ENCODE data around the gene TSPAN31.

DNA sequence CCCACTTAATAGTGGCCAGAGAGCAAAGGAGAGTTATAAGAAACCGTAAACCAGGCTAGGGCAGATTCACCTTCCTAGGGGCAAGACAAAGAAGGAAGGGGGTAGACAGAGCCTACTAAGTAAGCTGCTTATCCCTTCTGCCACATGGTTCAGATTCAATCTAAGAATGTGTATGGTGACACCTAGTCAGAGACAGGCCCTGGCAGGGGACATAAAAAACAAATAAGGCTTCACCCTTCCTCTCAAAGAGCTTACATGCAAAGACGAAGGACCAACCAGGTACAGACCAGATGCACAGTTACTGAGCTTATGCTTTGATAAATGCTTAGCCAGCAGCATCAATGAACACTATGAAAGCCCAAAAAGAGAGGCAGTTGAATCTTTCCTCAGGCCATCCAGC, 17.6 kb downstream of the TSPAN31 start:
- TF ChIP-seq POLR2AphosphoS5 (IDR thresholded peaks at IDR 0.05; ENCODE audit: low read depth, low read length) (no peak), EZH2 (IDR thresholded peaks at IDR 0.05; ENCODE audit: low read depth, low read length, severe bottlenecking) (no peak), CTCF (IDR thresholded peaks at IDR 0.05; ENCODE audit: control extremely low read depth in 1 of 3, insufficient read depth in 1 of 3, low read depth in 1 of 3, low read length in 3 of 3) (no peak), RAD21 (IDR thresholded peaks at IDR 0.05 in 1 of 2, conservative IDR thresholded peaks at IDR 0.05 in 1 of 2; ENCODE audit: low read depth in 2 of 2, low read length in 2 of 2) (no peak), YY1 (IDR thresholded peaks at IDR 0.05; ENCODE audit: low read depth, low read length) (no peak), GABPA (IDR thresholded peaks at IDR 0.05; ENCODE audit: borderline replicate concordance, insufficient read depth, low read length) (no peak), POLR2A (IDR thresholded peaks at IDR 0.05; ENCODE audit: control extremely low read depth in 1 of 2, low read depth in 2 of 2, low read length in 2 of 2) (no peak), BRCA1 (IDR thresholded peaks at IDR 0.05; ENCODE audit: low read depth, low read length) (no peak), SP1 (IDR thresholded peaks at IDR 0.05; ENCODE audit: low read depth, low read length) (no peak), KDM5A (IDR thresholded peaks at IDR 0.05; ENCODE audit: low read length) (no peak), EP300 (IDR thresholded peaks at IDR 0.05; ENCODE audit: borderline replicate concordance in 1 of 2, low read depth in 2 of 2, low read length in 2 of 2) (no peak), TEAD4 (IDR thresholded peaks at IDR 0.05; ENCODE audit: low read depth, low read length) (no peak)
- TF ChIP-seq, protein P1, sequence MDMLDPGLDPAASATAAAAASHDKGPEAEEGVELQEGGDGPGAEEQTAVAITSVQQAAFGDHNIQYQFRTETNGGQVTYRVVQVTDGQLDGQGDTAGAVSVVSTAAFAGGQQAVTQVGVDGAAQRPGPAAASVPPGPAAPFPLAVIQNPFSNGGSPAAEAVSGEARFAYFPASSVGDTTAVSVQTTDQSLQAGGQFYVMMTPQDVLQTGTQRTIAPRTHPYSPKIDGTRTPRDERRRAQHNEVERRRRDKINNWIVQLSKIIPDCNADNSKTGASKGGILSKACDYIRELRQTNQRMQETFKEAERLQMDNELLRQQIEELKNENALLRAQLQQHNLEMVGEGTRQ (IDR thresholded peaks at IDR 0.05; ENCODE audit: low read length), result no peak

All from H1 (cell line).